Spleen (tissue), 11 donors: ENCODE measurements around the gene TMEM115. TPM values are rescaled to one million over a fixed set of nuclear protein-coding genes. Genes with fewer than 3 reads are reported as not detected.

Experiments
- DNase-seq: peaks from one replicate; pipeline ENCODE4 v3.0.0-alpha.2; 2020
- H3K27ac ChIP-seq, 8 donors: fragments of 200-600 bp; sonication (generic) in 7 of 8; 1 replicate in 4 of 8; 2 replicates in 4 of 8; pipeline versions ENCODE4 v1.5.0 to v1.8.0; 2016 to 2021; ENCODE audit warnings: inconsistent platforms in 4 of 8, mild to moderate bottlenecking in 4 of 8, moderate library complexity in 1 of 8
- H3K27me3 ChIP-seq, 7 donors: fragments of 200-600 bp; sonication (generic) in 6 of 7; replicated peaks in 1 of 7; 1 replicate in 4 of 7; 2 replicates in 3 of 7; pipeline versions ENCODE4 v1.5.0 to v1.8.0; 2016 to 2021; ENCODE audit warnings: inconsistent platforms in 3 of 7, mild to moderate bottlenecking in 1 of 7
- H3K36me3 ChIP-seq, 6 donors: fragments of 200-600 bp; sonication (generic) in 5 of 6; 1 replicate in 4 of 6; 2 replicates in 2 of 6; pipeline versions ENCODE4 v1.5.0 to v1.8.0; 2016 to 2021; ENCODE audit warnings: inconsistent platforms in 2 of 6
- H3K4me1 ChIP-seq, 6 donors: fragments of 200-600 bp; sonication (generic) in 5 of 6; 1 replicate in 3 of 6; 2 replicates in 3 of 6; pipeline versions ENCODE4 v1.5.0 to v1.8.0; 2016 to 2021; ENCODE audit warnings: inconsistent platforms in 3 of 6
- H3K4me3 ChIP-seq, 8 donors: fragments of 200-600 bp; sonication (generic) in 7 of 8; 1 replicate in 4 of 8; 2 replicates in 4 of 8; pipeline versions ENCODE4 v1.5.0 to v1.8.0; 2016 to 2021; ENCODE audit warnings: inconsistent platforms in 4 of 8, mild to moderate bottlenecking in 4 of 8, moderate library complexity in 2 of 8
- H3K9me3 ChIP-seq, 8 donors: fragments of 200-600 bp; sonication (generic) in 7 of 8; 1 replicate in 4 of 8; 2 replicates in 4 of 8; pipeline versions ENCODE4 v1.5.0 to v1.8.0; 2016 to 2021; ENCODE audit warnings: inconsistent platforms in 4 of 8
- CTCF ChIP-seq, 11 experiments: fragments of 200-600 bp in 7 of 11; fragments of 450-650 bp in 4 of 11; sonication (generic) in 4 of 11; IDR thresholded peaks in 8 of 11; conservative IDR thresholded peaks in 3 of 11; 1 replicate in 7 of 11; 2 replicates in 4 of 11; pipeline versions ENCODE4 v1.4.0 to v1.8.0; 2016 to 2021; ENCODE audit warnings: antibody characterized with exemption in 11 of 11, inconsistent platforms in 4 of 11, mild to moderate bottlenecking in 1 of 11
- POLR2A ChIP-seq, 3 donors: fragments of 450-650 bp; IDR thresholded peaks; one replicate each; pipeline ENCODE4 v1.5.1; 2017; ENCODE audit warnings: antibody characterized with exemption in 3 of 3, mild to moderate bottlenecking in 1 of 3
- POLR2AphosphoS5 ChIP-seq, 3 donors: sonication (generic); formaldehyde crosslinking; IDR thresholded peaks; one replicate each; pipeline ENCODE4 v1.5.1; 2017; ENCODE audit warnings: antibody characterized with exemption in 3 of 3
- WGBS, 5 donors: extraction: QIAGEN DNeasy Blood & Tissue Kit in 3 of 5; methylation state at CpG; one replicate each; pipeline versions ENCODE4 v1.1.5 to v1.1.7; 2013 to 2018; 5-methylcytosine and 5-hydroxymethylcytosine counted together
- intact Hi-C: fragments of 100-400 bp; cut with DNase I; formaldehyde crosslinking; loops from one replicate; pipeline ENCODE4 v1.15.0; 2023; ENCODE audit warnings: low total_unique reads
- polyA plus RNA-seq, 3 donors: library from polyadenylated mRNA; stranded (reverse); fragments of 200-250 nt; gene quantifications; one replicate each; pipeline ENCODE4 v1.2.1, GENCODE V29; 2013
- total RNA-seq, 7 donors: library from RNA; depleted of rRNA in 3 of 7; stranded (reverse); fragments of >200 nt in 3 of 7; fragmentation: NEBNext Ultra II Directional in 4 of 7; extraction: Animal tissue kit (Norgen Biotek cat#: 25700) in 4 of 7; gene quantifications; one replicate each; pipeline versions ENCODE4 v1.1.0 to v1.2.1, GENCODE V29; 2016 to 2021
- donor health status: healthy with polysubstance abuse.
- donor health status: DM: no; HTN: no; CAD: no; lungs with moderate emphysema.
- donor health status: DM: no; HTN: no; CAD: no.
- donor health status: Bipolar disorder and iron deficiency.
- donor health status: healthy.
- donor health status: DM: no; HTN: no; CAD: no.
- donor health status: DM: yes; HTN: yes; CAD: no.

TMEM115 gene
- total and polyA plus RNA-seq, 10 donors: 14.0 to 49.2 (median 28.9) TPM

DNA sequence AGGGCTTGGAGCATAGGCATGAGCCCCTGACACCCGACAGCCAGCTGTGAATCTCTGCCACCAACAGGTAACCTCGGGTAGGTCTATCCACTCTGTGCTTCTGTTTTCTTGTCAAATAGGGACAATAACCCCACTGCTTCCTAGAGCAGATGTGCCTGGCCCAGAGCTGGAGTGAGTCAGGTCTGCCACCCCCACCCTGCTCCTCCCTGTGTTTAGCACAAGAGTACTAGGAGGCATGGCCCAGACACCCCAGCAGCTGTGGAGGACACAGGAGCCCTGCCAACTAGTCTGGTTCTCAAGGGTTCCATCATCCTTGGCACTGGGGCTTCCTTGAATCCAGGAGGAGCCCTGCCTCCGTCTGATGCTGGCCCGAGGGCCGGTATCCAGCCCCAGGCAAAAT, 33.7 kb upstream of the TMEM115 start:
- Histone ChIP-seq H3K27me3 (no peaks in the 10 kb centered on the region), H3K27ac (no peak overlapping the region), H3K36me3 (no peaks in the 10 kb centered on the region), H3K4me1 (peaks cover 0 to 28% (median 9%) of the 10 kb centered on the region in 6 donors), H3K4me3 (no peak overlapping the region), H3K9me3 (no peaks in the 10 kb centered on the region)
- WGBS, 5 donors: 81 to 93% (median 90%) methylated on average over 4 to 5 of the region's 5 CpGs
- intact Hi-C loops: no loop called here
- no peak for DNase-seq
- no peak for TF ChIP-seq POLR2A (IDR thresholded peaks at IDR 0.05)
- TF ChIP-seq POLR2AphosphoS5 (IDR thresholded peaks at IDR 0.05): no peak
- no peak for TF ChIP-seq CTCF (IDR thresholded peaks at IDR 0.05 in 8 of 11, conservative IDR thresholded peaks at IDR 0.05 in 3 of 11)

- intact Hi-C loops: no loop called here
- TF ChIP-seq POLR2AphosphoS5 (IDR thresholded peaks at IDR 0.05): no peak
- no peak for TF ChIP-seq CTCF (IDR thresholded peaks at IDR 0.05 in 8 of 11, conservative IDR thresholded peaks at IDR 0.05 in 3 of 11)
- TF ChIP-seq POLR2A (IDR thresholded peaks at IDR 0.05): no peak
- no peak for DNase-seq
- Histone ChIP-seq H3K36me3 (no peaks in the 10 kb centered on the region), H3K9me3 (no peaks in the 10 kb centered on the region), H3K27me3 (no peaks in the 10 kb centered on the region), H3K27ac (no peak overlapping the region), H3K4me1 (peaks cover 0 to 28% (median 9%) of the 10 kb centered on the region in 6 donors), H3K4me3 (no peak overlapping the region)
- WGBS, 5 donors: 70 to 88% (median 75%) methylated on average over 2 to 5 of the region's 5 CpGs
Measured at GRCh38 chr3:50392101-50392715, 32.9 kb upstream of the TMEM115 start.

- Histone ChIP-seq H3K9me3 (no peaks in the 10 kb centered on the region), H3K4me3 (no peak overlapping the region), H3K27ac (peak overlapping the region in 5 of 8 donors; percentile 5 to 59 (median 32)), H3K27me3 (no peaks in the 10 kb centered on the region), H3K36me3 (no peaks in the 10 kb centered on the region), H3K4me1 (peaks cover 0 to 25% (median 9%) of the 10 kb centered on the region in 6 donors)
- intact Hi-C loops: no loop called here
- TF ChIP-seq POLR2AphosphoS5 (IDR thresholded peaks at IDR 0.05) (peak in 2 of 3 donors; percentile 58 to 72), POLR2A (IDR thresholded peaks at IDR 0.05) (no peak), CTCF (IDR thresholded peaks at IDR 0.05 in 8 of 11, conservative IDR thresholded peaks at IDR 0.05 in 3 of 11) (no peak)
- peak; percentile 81 for DNase-seq
- WGBS, 5 donors: 67 to 74% (median 73%) methylated on average over 8 to 12 of the region's 12 CpGs
Measured at GRCh38 chr3:50390508-50391224, 31.3 kb upstream of the TMEM115 start.

GRCh38 chr3:50389414-50389767, 30.1 kb upstream of the TMEM115 start:
- Histone ChIP-seq H3K27ac (no peak overlapping the region), H3K4me3 (no peak overlapping the region), H3K36me3 (no peaks in the 10 kb centered on the region), H3K4me1 (peaks cover 0 to 23% (median 9%) of the 10 kb centered on the region in 6 donors), H3K27me3 (no peaks in the 10 kb centered on the region), H3K9me3 (no peaks in the 10 kb centered on the region)
- 84 to 98% (median 91%) methylated on average over 4 to 6 of the region's 6 CpGs for WGBS, 5 donors
- intact Hi-C loops: no loop called here
- no peak for DNase-seq
- TF ChIP-seq CTCF (IDR thresholded peaks at IDR 0.05 in 8 of 11, conservative IDR thresholded peaks at IDR 0.05 in 3 of 11) (no peak), POLR2AphosphoS5 (IDR thresholded peaks at IDR 0.05) (no peak), POLR2A (IDR thresholded peaks at IDR 0.05) (no peak)
